A549 (cell line): ENCODE measurements around the gene TP53BP2.

Source experiments
- CEBPB ChIP-seq, 2 experiments: fragments of >200 bp in 1 of 2; sonication (Bioruptor Twin) in 1 of 2; formaldehyde crosslinking in 1 of 2; IDR thresholded peaks; 2 replicates each; pipeline ENCODE4 v1.6.1; 2012 to 2016
- GATA3 ChIP-seq: IDR thresholded peaks from 2 replicates; pipeline ENCODE4 v1.6.1; 2012; ENCODE audit warnings: borderline replicate concordance
- POLR2AphosphoS2 ChIP-seq: conservative IDR thresholded peaks from 2 replicates; pipeline ENCODE4 v1.6.1; 2012; ENCODE audit warnings: low read length, improper control_type of control experiment, inconsistent platforms
- RCOR1 ChIP-seq: fragments of 150-350 bp; IDR thresholded peaks from 2 replicates; pipeline ENCODE4 v1.6.1; 2014; ENCODE audit warnings: antibody characterized with exemption, low read length, low read depth
- SMC3 ChIP-seq: fragments of >200 bp; sonication (Bioruptor Twin); formaldehyde crosslinking; IDR thresholded peaks from 3 replicates; pipeline ENCODE4 v1.6.1; 2018; ENCODE audit warnings: inconsistent platforms
- TF ChIP-seq, protein P1 (sequence below): fragments of >200 bp; sonication (Bioruptor Twin); formaldehyde crosslinking; IDR thresholded peaks from 3 replicates; pipeline ENCODE4 v1.5.1; 2016

DNA sequence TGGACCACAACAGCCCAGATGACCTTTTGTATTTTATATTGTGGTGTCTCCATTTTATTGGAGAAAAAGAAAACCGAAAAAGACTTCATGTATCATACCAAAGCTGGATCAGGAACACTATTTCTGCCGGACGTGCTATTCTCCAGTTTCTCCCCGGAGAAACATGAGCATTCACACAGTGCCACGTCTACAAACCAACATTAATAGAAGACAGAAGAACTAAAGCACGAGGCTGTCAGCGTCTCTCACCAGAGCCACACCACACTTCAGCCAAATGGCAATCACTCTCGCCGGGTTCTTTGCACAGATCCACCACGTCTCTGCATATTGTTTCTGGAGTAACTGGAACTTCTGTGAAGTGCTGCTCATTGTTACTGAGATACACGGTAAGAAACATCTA, 24.8 kb downstream of the TP53BP2 start:
- TF ChIP-seq SMC3 (no peak), POLR2AphosphoS2 (no peak), GATA3 (no peak), CEBPB (IDR thresholded peaks at IDR 0.05) (no peak), RCOR1 (no peak)
- TF ChIP-seq, protein P1, sequence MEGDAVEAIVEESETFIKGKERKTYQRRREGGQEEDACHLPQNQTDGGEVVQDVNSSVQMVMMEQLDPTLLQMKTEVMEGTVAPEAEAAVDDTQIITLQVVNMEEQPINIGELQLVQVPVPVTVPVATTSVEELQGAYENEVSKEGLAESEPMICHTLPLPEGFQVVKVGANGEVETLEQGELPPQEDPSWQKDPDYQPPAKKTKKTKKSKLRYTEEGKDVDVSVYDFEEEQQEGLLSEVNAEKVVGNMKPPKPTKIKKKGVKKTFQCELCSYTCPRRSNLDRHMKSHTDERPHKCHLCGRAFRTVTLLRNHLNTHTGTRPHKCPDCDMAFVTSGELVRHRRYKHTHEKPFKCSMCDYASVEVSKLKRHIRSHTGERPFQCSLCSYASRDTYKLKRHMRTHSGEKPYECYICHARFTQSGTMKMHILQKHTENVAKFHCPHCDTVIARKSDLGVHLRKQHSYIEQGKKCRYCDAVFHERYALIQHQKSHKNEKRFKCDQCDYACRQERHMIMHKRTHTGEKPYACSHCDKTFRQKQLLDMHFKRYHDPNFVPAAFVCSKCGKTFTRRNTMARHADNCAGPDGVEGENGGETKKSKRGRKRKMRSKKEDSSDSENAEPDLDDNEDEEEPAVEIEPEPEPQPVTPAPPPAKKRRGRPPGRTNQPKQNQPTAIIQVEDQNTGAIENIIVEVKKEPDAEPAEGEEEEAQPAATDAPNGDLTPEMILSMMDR, result no peak
